HCT116 (cell line): ENCODE measurements around the gene LDHAL6B.

ENCODE experiments used
- CBX3 ChIP-seq: IDR thresholded peaks from 2 replicates; pipeline ENCODE4 v1.6.1; 2012; ENCODE audit warnings: low read depth
- EZH2 ChIP-seq: fragments of 200-600 bp; sonication (generic); IDR thresholded peaks from 2 replicates; pipeline ENCODE4 v1.6.1; 2017; ENCODE audit warnings: antibody characterized with exemption, mixed run types
- EZH2phosphoT487 ChIP-seq: fragments of 200-600 bp; IDR thresholded peaks from 2 replicates; pipeline ENCODE4 v1.6.1; 2018; ENCODE audit warnings: antibody characterized with exemption, borderline replicate concordance
- POLR2A ChIP-seq: IDR thresholded peaks from 2 replicates; pipeline ENCODE4 v1.7.0; 2011; ENCODE audit warnings: borderline replicate concordance; ENCODE audit not compliant: insufficient read depth, insufficient read length; ENCODE audit errors: extremely low read depth
- POLR2AphosphoS5 ChIP-seq: IDR thresholded peaks from 2 replicates; pipeline ENCODE4 v1.6.1; 2011; ENCODE audit warnings: mild to moderate bottlenecking, low read depth, low read length, moderate library complexity
- SIN3A ChIP-seq: IDR thresholded peaks from 2 replicates; pipeline ENCODE4 v1.6.1; 2012; ENCODE audit warnings: low read depth
- YY1 ChIP-seq: IDR thresholded peaks from 2 replicates; pipeline ENCODE4 v1.6.1; 2011; ENCODE audit warnings: low read length, low read depth, moderate library complexity, mild to moderate bottlenecking; ENCODE audit not compliant: insufficient replicate concordance; ENCODE audit errors: extremely low read depth
- TF ChIP-seq, protein P1 (sequence below): IDR thresholded peaks from 2 replicates; pipeline ENCODE4 v1.6.1; 2012; ENCODE audit warnings: low read depth
- TF ChIP-seq, protein P2 (sequence below), 3 experiments: fragments of 200-600 bp in 1 of 3; sonication (generic) in 1 of 3; IDR thresholded peaks in 2 of 3; conservative IDR thresholded peaks in 1 of 3; 2 replicates each; pipeline ENCODE4 v1.5.1; 2012 to 2017; ENCODE audit warnings: low read depth in 2 of 3, low read length in 2 of 3, antibody characterized with exemption in 1 of 3, borderline replicate concordance in 1 of 3, control low read depth in 1 of 3, mild to moderate bottlenecking in 1 of 3, mixed read lengths in 1 of 3, mixed run types in 1 of 3, moderate library complexity in 1 of 3; ENCODE audit not compliant: insufficient read depth in 1 of 3
- TF ChIP-seq, protein P3 (sequence below): IDR thresholded peaks from 2 replicates; pipeline ENCODE4 v1.6.1; 2012

DNA sequence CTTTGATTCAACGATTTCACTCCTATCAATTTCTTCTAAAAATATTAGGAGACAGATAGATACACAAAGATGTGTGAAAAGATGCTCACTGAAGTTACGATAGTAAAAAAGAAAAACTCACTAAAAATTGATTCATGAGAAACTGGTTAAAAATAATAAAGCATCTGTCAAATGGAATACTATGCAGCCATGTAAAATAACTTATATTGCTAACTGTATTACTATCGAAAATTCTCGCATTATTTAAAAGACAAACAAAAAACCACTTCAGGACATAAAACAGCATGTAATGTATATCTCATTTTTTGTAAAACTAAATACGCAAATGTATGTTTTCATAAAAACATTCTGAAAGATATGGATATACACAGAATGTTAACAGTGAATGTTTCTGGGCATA lies 33.4 kb upstream of the LDHAL6B start:
- no peak for TF ChIP-seq EZH2
- TF ChIP-seq, protein P1, sequence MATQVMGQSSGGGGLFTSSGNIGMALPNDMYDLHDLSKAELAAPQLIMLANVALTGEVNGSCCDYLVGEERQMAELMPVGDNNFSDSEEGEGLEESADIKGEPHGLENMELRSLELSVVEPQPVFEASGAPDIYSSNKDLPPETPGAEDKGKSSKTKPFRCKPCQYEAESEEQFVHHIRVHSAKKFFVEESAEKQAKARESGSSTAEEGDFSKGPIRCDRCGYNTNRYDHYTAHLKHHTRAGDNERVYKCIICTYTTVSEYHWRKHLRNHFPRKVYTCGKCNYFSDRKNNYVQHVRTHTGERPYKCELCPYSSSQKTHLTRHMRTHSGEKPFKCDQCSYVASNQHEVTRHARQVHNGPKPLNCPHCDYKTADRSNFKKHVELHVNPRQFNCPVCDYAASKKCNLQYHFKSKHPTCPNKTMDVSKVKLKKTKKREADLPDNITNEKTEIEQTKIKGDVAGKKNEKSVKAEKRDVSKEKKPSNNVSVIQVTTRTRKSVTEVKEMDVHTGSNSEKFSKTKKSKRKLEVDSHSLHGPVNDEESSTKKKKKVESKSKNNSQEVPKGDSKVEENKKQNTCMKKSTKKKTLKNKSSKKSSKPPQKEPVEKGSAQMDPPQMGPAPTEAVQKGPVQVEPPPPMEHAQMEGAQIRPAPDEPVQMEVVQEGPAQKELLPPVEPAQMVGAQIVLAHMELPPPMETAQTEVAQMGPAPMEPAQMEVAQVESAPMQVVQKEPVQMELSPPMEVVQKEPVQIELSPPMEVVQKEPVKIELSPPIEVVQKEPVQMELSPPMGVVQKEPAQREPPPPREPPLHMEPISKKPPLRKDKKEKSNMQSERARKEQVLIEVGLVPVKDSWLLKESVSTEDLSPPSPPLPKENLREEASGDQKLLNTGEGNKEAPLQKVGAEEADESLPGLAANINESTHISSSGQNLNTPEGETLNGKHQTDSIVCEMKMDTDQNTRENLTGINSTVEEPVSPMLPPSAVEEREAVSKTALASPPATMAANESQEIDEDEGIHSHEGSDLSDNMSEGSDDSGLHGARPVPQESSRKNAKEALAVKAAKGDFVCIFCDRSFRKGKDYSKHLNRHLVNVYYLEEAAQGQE: no peak
- TF ChIP-seq EZH2phosphoT487: no peak
- TF ChIP-seq POLR2AphosphoS5: no peak
- TF ChIP-seq, protein P2, sequence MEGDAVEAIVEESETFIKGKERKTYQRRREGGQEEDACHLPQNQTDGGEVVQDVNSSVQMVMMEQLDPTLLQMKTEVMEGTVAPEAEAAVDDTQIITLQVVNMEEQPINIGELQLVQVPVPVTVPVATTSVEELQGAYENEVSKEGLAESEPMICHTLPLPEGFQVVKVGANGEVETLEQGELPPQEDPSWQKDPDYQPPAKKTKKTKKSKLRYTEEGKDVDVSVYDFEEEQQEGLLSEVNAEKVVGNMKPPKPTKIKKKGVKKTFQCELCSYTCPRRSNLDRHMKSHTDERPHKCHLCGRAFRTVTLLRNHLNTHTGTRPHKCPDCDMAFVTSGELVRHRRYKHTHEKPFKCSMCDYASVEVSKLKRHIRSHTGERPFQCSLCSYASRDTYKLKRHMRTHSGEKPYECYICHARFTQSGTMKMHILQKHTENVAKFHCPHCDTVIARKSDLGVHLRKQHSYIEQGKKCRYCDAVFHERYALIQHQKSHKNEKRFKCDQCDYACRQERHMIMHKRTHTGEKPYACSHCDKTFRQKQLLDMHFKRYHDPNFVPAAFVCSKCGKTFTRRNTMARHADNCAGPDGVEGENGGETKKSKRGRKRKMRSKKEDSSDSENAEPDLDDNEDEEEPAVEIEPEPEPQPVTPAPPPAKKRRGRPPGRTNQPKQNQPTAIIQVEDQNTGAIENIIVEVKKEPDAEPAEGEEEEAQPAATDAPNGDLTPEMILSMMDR (IDR thresholded peaks at IDR 0.05 in 2 of 3, conservative IDR thresholded peaks at IDR 0.05 in 1 of 3; ENCODE audit: borderline replicate concordance in 1 of 3, insufficient read depth in 1 of 3, low read depth in 2 of 3, low read length in 2 of 3): no peak
- TF ChIP-seq YY1: no peak
- no peak for TF ChIP-seq CBX3
- TF ChIP-seq POLR2A: no peak
- no peak for TF ChIP-seq SIN3A
- TF ChIP-seq, protein P3, sequence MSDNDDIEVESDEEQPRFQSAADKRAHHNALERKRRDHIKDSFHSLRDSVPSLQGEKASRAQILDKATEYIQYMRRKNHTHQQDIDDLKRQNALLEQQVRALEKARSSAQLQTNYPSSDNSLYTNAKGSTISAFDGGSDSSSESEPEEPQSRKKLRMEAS: no peak
